Left ventricle myocardium inferior (tissue), 1 donor: ENCODE measurements around the gene RPS4Y1. TPM values are rescaled to one million over a fixed set of nuclear protein-coding genes. Genes with fewer than 3 reads are reported as not detected.

Source experiments
- DNase-seq: peaks from one replicate; pipeline ENCODE4 v3.0.0-alpha.2; 2020
- H3K27ac ChIP-seq: fragments of 200-600 bp; replicated peaks from 2 replicates; pipeline ENCODE4 v1.8.0; 2021
- H3K27me3 ChIP-seq: fragments of 200-600 bp; 2 replicates; pipeline ENCODE4 v1.8.0; 2021; ENCODE audit warnings: low read depth
- H3K36me3 ChIP-seq: fragments of 200-600 bp; 2 replicates; pipeline ENCODE4 v1.8.0; 2021
- H3K4me1 ChIP-seq: fragments of 200-600 bp; 2 replicates; pipeline ENCODE4 v1.8.0; 2021
- H3K4me3 ChIP-seq: fragments of 200-600 bp; 2 replicates; pipeline ENCODE4 v1.8.0; 2021; ENCODE audit warnings: mild to moderate bottlenecking, moderate library complexity
- H3K9me3 ChIP-seq: fragments of 200-600 bp; replicated peaks from 2 replicates; pipeline ENCODE4 v1.8.0; 2021
- CTCF ChIP-seq: fragments of 200-600 bp; IDR thresholded peaks from 2 replicates; pipeline ENCODE4 v1.8.0; 2021; ENCODE audit warnings: antibody characterized with exemption, mild to moderate bottlenecking, borderline replicate concordance
- intact Hi-C: fragments of 100-400 bp; cut with micrococcal nuclease; formaldehyde crosslinking; loops from one replicate; pipeline ENCODE4 v1.11.0; 2022
- total RNA-seq: library from RNA; stranded (reverse); fragmentation: NEBNext Ultra II Directional; extraction: Animal tissue kit (Norgen Biotek cat#: 25700); gene quantifications from one replicate; pipeline ENCODE4 v1.2.1, GENCODE V29; 2021
- donor health status: DM: no; HTN: yes; CAD: no; lungs with severe emphysema.

The RPS4Y1 gene
- total RNA-seq, 1 donor from 2014 or later, result 175 TPM

- no peaks in the 10 kb centered on the region for H3K27me3 ChIP-seq
- no peaks in the 10 kb centered on the region for H3K4me1 ChIP-seq
- DNase-seq, result no peak
- no peaks in the 10 kb centered on the region for H3K36me3 ChIP-seq
- no peak for TF ChIP-seq CTCF
- no peak overlapping the region for H3K4me3 ChIP-seq
- intact Hi-C loops, result no loop called here
- no peak overlapping the region for H3K27ac ChIP-seq
- H3K9me3 ChIP-seq, result peaks cover 8% of the 10 kb centered on the region
Observed at GRCh38 chrY:2874211-2874610, 32.8 kb downstream of the RPS4Y1 start.

DNA sequence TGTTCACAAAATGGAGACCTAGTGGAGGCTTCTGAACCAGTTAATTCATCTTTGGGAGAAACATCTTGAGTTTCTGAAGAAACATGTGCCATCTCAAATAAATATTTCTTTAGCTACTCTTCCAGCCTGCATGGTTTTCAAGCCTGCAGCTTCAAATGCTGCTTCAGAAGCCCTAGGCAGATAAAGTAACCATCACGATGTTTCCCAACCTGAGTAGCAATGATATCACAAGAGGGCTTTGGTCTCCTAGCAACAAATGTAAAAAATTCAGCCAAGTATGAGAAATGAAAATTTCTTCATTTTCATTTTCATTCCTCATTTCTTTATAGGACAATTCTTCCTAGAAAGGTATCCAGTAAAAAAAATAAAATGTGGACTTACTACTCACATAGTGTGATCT, 42.2 kb downstream of the RPS4Y1 start:
- Histone ChIP-seq H3K4me3 (no peak overlapping the region), H3K27me3 (no peaks in the 10 kb centered on the region), H3K9me3 (no peaks in the 10 kb centered on the region), H3K4me1 (no peaks in the 10 kb centered on the region), H3K36me3 (no peaks in the 10 kb centered on the region), H3K27ac (no peak overlapping the region)
- intact Hi-C loops, result no loop called here
- no peak for TF ChIP-seq CTCF
- no peak for DNase-seq

GRCh38 chrY:2885880-2886279, 44.5 kb downstream of the RPS4Y1 start:
- no peaks in the 10 kb centered on the region for H3K27me3 ChIP-seq
- intact Hi-C loops, result no loop called here
- DNase-seq, result no peak
- no peak for TF ChIP-seq CTCF
- H3K4me1 ChIP-seq, result no peaks in the 10 kb centered on the region
- H3K36me3 ChIP-seq, result no peaks in the 10 kb centered on the region
- H3K27ac ChIP-seq, result no peak overlapping the region
- H3K4me3 ChIP-seq, result no peak overlapping the region
- H3K9me3 ChIP-seq, result no peaks in the 10 kb centered on the region

DNA sequence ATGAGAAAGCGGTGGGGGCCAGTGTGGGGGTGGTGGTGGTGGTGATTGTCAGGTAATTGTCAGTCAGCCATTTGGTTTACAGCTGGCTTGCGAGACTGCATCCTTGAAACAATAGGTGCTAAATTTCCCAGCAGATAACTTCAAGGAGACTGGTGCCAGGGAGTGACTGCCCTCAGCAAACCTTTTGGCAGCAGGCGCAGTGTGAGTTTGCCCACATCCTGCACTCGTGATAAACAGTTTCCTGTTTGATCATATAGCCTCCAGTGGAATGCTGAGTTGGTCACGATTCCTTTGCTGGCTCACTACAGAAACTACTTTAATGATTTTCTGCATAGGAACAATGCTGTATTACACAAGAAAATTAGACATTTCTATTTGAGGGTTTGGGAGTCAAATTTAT, 46.0 kb downstream of the RPS4Y1 start:
- no peaks in the 10 kb centered on the region for H3K4me1 ChIP-seq
- TF ChIP-seq CTCF, result no peak
- H3K36me3 ChIP-seq, result no peaks in the 10 kb centered on the region
- H3K9me3 ChIP-seq, result no peaks in the 10 kb centered on the region
- no peaks in the 10 kb centered on the region for H3K27me3 ChIP-seq
- no peak overlapping the region for H3K27ac ChIP-seq
- intact Hi-C loops, result no loop called here
- H3K4me3 ChIP-seq, result no peak overlapping the region
- DNase-seq, result no peak

DNA sequence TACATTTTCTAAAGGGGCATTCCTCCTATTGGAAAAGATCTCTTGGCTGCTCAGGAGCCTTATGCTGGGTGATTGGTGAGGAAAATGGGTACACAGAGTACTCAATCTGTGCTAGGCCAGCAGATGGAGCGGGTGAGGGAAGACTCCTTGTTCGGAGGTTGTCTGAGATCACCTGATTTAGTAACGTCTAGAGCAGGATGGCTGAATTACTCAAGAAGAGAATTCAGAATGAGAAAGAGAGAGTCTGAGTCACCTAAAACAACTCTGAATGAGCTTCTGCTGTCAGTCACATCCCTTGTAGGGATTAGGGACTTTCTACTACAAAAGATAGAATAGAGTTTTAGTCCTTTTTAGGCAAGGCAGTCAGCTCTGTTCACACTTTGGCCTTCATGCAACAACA, 46.6 kb downstream of the RPS4Y1 start:
- no peaks in the 10 kb centered on the region for H3K27me3 ChIP-seq
- no peaks in the 10 kb centered on the region for H3K36me3 ChIP-seq
- H3K9me3 ChIP-seq, result no peaks in the 10 kb centered on the region
- H3K4me1 ChIP-seq, result no peaks in the 10 kb centered on the region
- no peak overlapping the region for H3K27ac ChIP-seq
- DNase-seq, result no peak
- intact Hi-C loops, result no loop called here
- no peak overlapping the region for H3K4me3 ChIP-seq
- no peak for TF ChIP-seq CTCF

- H3K4me3 ChIP-seq, result no peak overlapping the region
- no peaks in the 10 kb centered on the region for H3K9me3 ChIP-seq
- TF ChIP-seq CTCF, result no peak
- no peaks in the 10 kb centered on the region for H3K36me3 ChIP-seq
- no peak overlapping the region for H3K27ac ChIP-seq
- no peaks in the 10 kb centered on the region for H3K27me3 ChIP-seq
- intact Hi-C loops, result no loop called here
- DNase-seq, result no peak
- H3K4me1 ChIP-seq, result no peaks in the 10 kb centered on the region
Observed at GRCh38 chrY:2893471-2893870, 52.1 kb downstream of the RPS4Y1 start.
